Right kidney (tissue), 1 donor: ENCODE data around the gene CGAS.
"Not testable (repeated sequence)": the region's sequence is repeated elsewhere in the genome, so short reads cannot be mapped to it uniquely, and the experiment has no call there.

ENCODE experiments used
- DNase-seq: peaks from one replicate; pipeline ENCODE4 v3.0.0-alpha.2; 2016

Gene CGAS

GRCh38 chr6:73395875-73396274 is 56.2 kb downstream of the CGAS start:
- DNase-seq: no peak

- DNase-seq: peak; percentile 10
Observed at GRCh38 chr6:73394577-73395354, 57.3 kb downstream of the CGAS start, which contains the start of gene DDX43. TSS of gene DDX43 (plus strand) at chr6:73394828. CDS start at chr6:73394906, 78 bp downstream.

DNA sequence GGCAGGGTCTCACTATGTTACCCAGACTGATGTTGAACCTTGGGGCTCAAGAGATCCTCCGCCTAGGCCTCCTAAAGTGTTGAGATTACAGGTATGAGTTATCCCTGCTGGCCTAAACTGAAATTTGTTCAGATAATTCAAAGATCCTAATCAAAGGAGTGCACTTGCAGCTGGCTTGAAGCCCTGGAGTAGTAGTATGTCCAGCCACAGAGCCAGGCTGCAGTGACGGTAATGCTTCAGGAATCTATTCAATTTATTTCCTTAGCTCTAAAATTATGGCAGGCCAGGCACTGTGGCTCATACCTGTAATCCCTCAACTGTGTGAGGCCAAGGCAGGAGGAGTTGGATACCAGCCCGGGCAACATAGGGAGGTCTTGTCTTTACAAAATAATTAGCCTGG is 58.8 kb downstream of the CGAS start:
- DNase-seq: no peak

DNA sequence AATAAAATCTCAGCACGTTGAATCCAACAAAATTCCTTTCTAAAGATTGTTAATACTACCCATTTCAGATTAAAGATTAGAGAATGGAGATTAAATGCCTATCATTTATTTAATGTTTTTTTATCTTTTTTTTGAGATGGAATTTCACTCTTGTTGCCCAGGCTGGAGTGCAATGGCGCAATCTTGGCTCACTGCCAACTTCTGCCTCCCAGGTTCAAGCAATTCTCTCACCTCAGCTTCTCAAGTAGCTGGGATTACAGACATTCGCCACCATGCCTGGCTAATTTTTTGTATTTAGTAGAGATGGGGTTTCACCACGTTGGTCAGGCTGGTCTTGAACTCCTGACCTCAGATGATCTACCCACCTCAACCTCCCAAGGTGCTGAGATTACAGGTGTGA is 59.9 kb downstream of the CGAS start:
- DNase-seq: not testable (repeated sequence)

- DNase-seq: no peak
Observed at GRCh38 chr6:73391675-73392074, 60.4 kb downstream of the CGAS start.

DNA sequence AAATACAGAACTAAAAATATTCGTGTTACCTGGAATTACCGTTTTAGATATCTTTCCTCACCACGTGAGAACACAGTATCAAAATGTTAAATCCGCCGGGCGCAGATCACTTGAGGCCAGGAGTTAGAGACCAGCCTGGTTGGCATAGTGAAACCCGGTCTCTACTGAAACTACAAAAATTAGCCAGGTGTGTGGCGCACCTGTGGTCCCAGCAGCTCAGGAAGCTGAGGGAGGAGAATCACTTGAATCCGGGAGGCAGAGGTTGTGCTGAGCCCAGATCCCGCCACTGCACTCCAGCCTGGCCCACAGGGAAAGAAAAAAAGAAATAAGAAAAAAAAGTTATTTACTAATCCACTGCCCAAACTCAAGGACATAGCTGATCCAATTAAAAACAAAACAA is 62.2 kb downstream of the CGAS start:
- no peak for DNase-seq

DNA sequence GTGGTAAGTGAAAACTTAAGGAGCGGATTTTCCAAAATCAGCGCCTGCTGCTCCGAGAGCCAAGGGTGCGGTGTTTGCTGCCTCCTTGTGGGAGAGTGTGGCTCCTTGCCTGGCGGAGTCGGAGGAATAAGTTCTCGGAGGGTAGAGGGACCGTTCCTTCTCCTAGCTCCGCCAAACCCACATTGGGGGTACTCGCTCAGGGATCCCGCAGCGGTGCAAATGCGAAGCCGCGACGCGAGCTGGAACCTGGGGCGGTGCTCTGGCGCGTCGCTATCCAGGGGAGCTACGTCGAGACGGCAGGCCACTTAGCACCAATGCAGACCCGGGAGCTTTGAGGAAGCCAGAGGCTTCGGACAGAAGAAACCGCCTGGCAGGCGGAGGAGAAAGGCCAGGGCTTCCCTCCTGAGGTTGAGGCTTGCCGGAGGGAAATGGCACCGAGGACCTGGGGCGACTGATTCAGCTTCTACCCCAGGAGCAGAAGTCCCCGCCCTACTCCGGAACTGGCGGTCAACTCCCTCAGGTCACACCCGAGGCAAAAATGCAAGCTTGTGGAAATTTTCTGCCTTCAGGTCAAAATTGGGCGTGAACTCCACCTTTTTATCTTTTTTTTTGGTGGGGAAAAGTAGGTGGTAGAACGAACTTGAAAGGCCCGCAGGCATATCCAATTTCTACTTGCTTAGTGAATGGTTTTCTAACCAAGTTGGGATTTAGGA is 63.1 kb downstream of the CGAS start:
- peak; percentile 71 for DNase-seq

GRCh38 chr6:73388433-73388799 is 63.7 kb downstream of the CGAS start:
- no peak for DNase-seq

GRCh38 chr6:73382462-73383113 is 69.5 kb downstream of the CGAS start:
- DNase-seq: no peak

GRCh38 chr6:73381531-73381930 is 70.6 kb downstream of the CGAS start:
- DNase-seq: not testable (repeated sequence)

DNA sequence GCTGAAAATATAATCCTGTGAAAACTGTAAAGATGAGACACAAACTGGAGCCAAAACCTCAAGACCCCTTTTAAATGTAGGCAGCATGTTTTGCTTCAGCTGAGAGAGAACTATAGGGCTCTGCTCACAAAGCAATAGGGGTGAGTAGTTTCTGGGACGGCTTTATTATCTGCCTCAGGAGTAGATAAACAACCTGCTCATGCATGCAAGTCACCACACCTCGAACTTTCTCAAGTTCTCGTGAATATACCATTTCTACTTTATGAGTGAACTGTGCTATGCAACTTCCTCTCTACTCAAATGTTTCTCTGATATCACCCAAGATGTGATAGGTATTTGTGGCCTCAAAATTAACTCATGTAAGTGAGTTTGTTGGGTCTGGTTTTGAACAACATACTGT is 74.9 kb downstream of the CGAS start:
- no peak for DNase-seq

- DNase-seq: no peak
Observed at GRCh38 chr6:73375216-73375615, 76.9 kb downstream of the CGAS start.
